MCF 10A (cell line): ENCODE measurements around the gene GALNT14. TPM values are rescaled to one million over a fixed set of nuclear protein-coding genes. Genes with fewer than 3 reads are reported as not detected.

Experiments
- BruUV-seq: library from RNA; stranded (reverse); fragments of 400-500 nt; replicated peaks from 2 replicates; lab custom pipeline; 2021; lab: Mats Ljungman, UMichigan
- CTCF ChIA-PET: fragments of 300-600 bp; sonication (Branson Sonifier 250); formaldehyde crosslinking; extraction: SDS; loops from one replicate; lab custom pipeline; 2021; ENCODE audit warnings: antibody characterized with exemption, inconsistent platforms; lab: Yijun Ruan, JAX
- POLR2A ChIA-PET: fragments of 300-600, 350-650 bp; sonication (Branson Sonifier 250); formaldehyde crosslinking; extraction: SDS; loops from one replicate; lab custom pipeline; 2020; ENCODE audit warnings: antibody characterized with exemption, inconsistent platforms; lab: Yijun Ruan, JAX
- DNase-seq: peaks from one replicate; pipeline ENCODE4 v3.0.0-alpha.2; 2018; ENCODE audit not compliant: unreplicated experiment
- H3K27ac Mint-ChIP-seq: one replicate; pipeline ENCODE4 v1.8.0; 2022; ENCODE audit warnings: mild to moderate bottlenecking, low read depth, mixed read lengths; ENCODE audit not compliant: unreplicated experiment
- H3K27me3 Mint-ChIP-seq: one replicate; pipeline ENCODE4 v1.8.0; 2022; ENCODE audit warnings: mixed read lengths; ENCODE audit not compliant: insufficient read depth, unreplicated experiment
- H3K36me3 Mint-ChIP-seq: one replicate; pipeline ENCODE4 v1.8.0; 2022; ENCODE audit warnings: mild to moderate bottlenecking, moderate library complexity, mixed read lengths; ENCODE audit not compliant: insufficient read depth, unreplicated experiment
- H3K4me1 Mint-ChIP-seq: one replicate; pipeline ENCODE4 v1.8.0; 2022; ENCODE audit warnings: mixed read lengths; ENCODE audit not compliant: insufficient read depth, unreplicated experiment
- H3K4me3 Mint-ChIP-seq: one replicate; pipeline ENCODE4 v1.8.0; 2022; ENCODE audit warnings: mild to moderate bottlenecking, moderate library complexity, mixed read lengths; ENCODE audit not compliant: unreplicated experiment
- H3K9me3 Mint-ChIP-seq: one replicate; pipeline ENCODE4 v1.8.0; 2022; ENCODE audit warnings: mixed read lengths; ENCODE audit not compliant: unreplicated experiment
- intact Hi-C: fragments of 100-400 bp; cut with micrococcal nuclease; formaldehyde crosslinking; loops from 2 replicates; pipeline ENCODE4 v1.14.1; 2022
- total RNA-seq: library from RNA; stranded (reverse); gene quantifications from 2 replicates; pipeline ENCODE4 v1.2.3, GENCODE V29; 2022
- TF ChIP-seq, protein P1 (sequence below): fragments of 200-600 bp; IDR thresholded peaks from one replicate; pipeline ENCODE4 v1.8.0; 2022; ENCODE audit warnings: antibody characterized with exemption, mild to moderate bottlenecking; ENCODE audit not compliant: unreplicated experiment

GALNT14 gene
- total RNA-seq, 1 experiment from 2014 or later: 4.6 TPM

- TF ChIP-seq, protein P1, sequence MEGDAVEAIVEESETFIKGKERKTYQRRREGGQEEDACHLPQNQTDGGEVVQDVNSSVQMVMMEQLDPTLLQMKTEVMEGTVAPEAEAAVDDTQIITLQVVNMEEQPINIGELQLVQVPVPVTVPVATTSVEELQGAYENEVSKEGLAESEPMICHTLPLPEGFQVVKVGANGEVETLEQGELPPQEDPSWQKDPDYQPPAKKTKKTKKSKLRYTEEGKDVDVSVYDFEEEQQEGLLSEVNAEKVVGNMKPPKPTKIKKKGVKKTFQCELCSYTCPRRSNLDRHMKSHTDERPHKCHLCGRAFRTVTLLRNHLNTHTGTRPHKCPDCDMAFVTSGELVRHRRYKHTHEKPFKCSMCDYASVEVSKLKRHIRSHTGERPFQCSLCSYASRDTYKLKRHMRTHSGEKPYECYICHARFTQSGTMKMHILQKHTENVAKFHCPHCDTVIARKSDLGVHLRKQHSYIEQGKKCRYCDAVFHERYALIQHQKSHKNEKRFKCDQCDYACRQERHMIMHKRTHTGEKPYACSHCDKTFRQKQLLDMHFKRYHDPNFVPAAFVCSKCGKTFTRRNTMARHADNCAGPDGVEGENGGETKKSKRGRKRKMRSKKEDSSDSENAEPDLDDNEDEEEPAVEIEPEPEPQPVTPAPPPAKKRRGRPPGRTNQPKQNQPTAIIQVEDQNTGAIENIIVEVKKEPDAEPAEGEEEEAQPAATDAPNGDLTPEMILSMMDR: no peak
- Mint-ChIP-seq H3K27me3 (no peaks in the 10 kb centered on the region), H3K4me3 (no peak overlapping the region), H3K9me3 (no peaks in the 10 kb centered on the region), H3K4me1 (no peaks in the 10 kb centered on the region), H3K27ac (no peak overlapping the region), H3K36me3 (no peaks in the 10 kb centered on the region)
- ChIA-PET CTCF (interaction anchor here (0.6 to 0.7 kb wide), 2 partner anchors 147 to 169 kb away, joined by 3 read pairs; no protein-coding TSS in a partner anchor), POLR2A (no interaction called here)
- no peak for DNase-seq
- intact Hi-C loops: no loop called here
- BruUV-seq: no TSS peak
Observed at GRCh38 chr2:30942419-30942818, 195.8 kb downstream of the GALNT14 start.

DNA sequence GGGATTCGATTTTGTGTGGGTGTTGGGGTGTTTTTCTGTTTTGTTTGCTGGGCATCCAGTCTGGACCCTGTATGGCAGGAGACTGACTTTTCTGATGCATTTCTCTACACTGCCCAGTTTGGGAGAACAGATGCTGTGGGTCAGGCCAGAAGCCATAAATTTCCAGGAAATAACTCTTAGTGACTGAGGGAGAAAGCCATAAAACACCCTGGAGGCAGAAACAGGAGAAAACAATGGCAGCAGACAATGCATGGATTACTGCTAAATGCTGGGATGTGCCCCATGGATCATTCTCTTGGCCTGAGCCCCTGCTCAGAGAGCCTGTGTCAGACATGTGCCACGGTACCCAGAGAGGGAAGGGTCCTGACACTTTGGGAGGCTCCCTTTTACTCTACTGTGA lies 197.4 kb downstream of the GALNT14 start:
- no peaks in the 10 kb centered on the region for H3K9me3 Mint-ChIP-seq
- POLR2A ChIA-PET: no interaction called here
- no TSS peak for BruUV-seq

GRCh38 chr2:30939364-30939763 lies 198.9 kb downstream of the GALNT14 start:
- TF ChIP-seq, protein P1: no peak
- Mint-ChIP-seq H3K4me1 (no peaks in the 10 kb centered on the region), H3K4me3 (no peak overlapping the region), H3K36me3 (no peaks in the 10 kb centered on the region), H3K27ac (no peak overlapping the region), H3K9me3 (no peaks in the 10 kb centered on the region), H3K27me3 (no peaks in the 10 kb centered on the region)
- intact Hi-C loops: no loop called here
- ChIA-PET CTCF (no interaction called here), POLR2A (no interaction called here)
- no TSS peak for BruUV-seq
- DNase-seq: no peak

More for the DNA sequence above, 197.4 kb downstream of the GALNT14 start:
- TF ChIP-seq, protein P1: no peak
- intact Hi-C loops: no loop called here
- H3K4me1 Mint-ChIP-seq: no peaks in the 10 kb centered on the region
- no peak for DNase-seq
- H3K27me3 Mint-ChIP-seq: no peaks in the 10 kb centered on the region
- CTCF ChIA-PET: interaction anchor here (0.5 kb wide), 1 partner anchor 76 kb away, joined by 3 read pairs; no protein-coding TSS in a partner anchor
- no peak overlapping the region for H3K27ac Mint-ChIP-seq
- H3K4me3 Mint-ChIP-seq: no peak overlapping the region
- H3K36me3 Mint-ChIP-seq: no peaks in the 10 kb centered on the region

DNA sequence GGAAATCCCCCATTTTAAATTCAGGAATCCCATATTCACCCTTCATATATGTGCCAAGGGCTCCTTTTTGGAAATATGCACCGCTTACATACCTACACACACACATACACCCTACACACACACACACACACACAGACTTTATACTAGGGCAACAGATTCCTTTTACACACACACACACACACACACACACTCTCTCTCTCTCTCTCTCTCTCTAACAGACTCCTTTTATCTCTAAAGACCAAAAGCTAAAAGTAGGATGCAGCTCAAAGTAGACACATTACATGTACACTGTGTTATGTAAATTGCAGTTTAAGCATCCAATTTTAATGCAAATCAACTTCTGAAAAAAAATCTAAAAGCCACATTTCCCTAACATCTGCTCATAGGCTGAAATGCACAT lies 200.0 kb downstream of the GALNT14 start:
- DNase-seq: no peak
- CTCF ChIA-PET: no interaction called here
- no TSS peak for BruUV-seq
- H3K9me3 Mint-ChIP-seq: no peaks in the 10 kb centered on the region
- no peak overlapping the region for H3K27ac Mint-ChIP-seq
- H3K4me3 Mint-ChIP-seq: no peak overlapping the region
- intact Hi-C loops: no loop called here
- H3K36me3 Mint-ChIP-seq: no peaks in the 10 kb centered on the region
- POLR2A ChIA-PET: no interaction called here
- TF ChIP-seq, protein P1: no peak
- no peaks in the 10 kb centered on the region for H3K27me3 Mint-ChIP-seq
- no peaks in the 10 kb centered on the region for H3K4me1 Mint-ChIP-seq
